T-helper 22 cell (primary cell): ENCODE measurements around the gene R3HCC1L.

Experiments
- DNase-seq: peaks from one replicate; pipeline ENCODE4 v3.0.0-alpha.2; 2020; ENCODE audit warnings: low read depth

The R3HCC1L gene

DNA sequence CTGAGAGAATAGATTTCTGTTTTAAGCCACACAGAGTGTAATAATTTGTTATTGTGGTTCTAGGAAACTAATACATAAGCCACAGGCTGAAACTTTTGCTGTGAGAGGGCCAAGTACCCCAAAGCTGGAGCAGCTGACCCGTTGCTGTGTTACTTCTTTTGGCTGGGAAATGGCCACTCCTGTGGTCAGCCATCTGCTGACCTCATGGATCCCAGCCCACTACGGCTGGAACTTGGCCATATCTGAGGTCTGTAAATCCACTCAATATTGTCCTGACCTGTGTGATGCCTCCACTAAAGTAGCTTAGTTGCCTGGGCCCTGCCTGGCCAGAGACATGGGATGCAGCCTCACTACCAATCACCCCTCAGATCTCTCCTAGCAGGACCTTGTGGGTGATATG, 151.0 kb downstream of the R3HCC1L start:
- DNase-seq, result no peak

DNA sequence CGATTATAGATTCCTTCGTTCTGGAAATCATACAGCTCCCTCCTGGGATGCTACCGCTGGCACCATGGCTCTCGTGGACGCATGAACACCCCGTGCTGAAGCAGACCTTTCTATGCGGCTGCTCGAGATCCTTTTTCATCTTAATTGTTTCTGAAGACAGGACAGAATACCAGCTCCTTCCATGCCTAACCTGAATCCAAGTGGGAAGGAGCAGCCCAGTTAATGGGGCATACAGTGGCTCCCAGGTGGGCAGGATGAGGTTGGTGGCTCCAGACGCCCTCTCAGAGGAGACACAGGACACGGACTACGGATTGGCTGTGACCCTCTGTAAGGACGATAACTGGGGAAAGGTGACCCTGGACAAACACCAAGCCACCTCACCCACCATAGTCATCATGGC, 152.0 kb downstream of the R3HCC1L start:
- DNase-seq, result no peak

DNA sequence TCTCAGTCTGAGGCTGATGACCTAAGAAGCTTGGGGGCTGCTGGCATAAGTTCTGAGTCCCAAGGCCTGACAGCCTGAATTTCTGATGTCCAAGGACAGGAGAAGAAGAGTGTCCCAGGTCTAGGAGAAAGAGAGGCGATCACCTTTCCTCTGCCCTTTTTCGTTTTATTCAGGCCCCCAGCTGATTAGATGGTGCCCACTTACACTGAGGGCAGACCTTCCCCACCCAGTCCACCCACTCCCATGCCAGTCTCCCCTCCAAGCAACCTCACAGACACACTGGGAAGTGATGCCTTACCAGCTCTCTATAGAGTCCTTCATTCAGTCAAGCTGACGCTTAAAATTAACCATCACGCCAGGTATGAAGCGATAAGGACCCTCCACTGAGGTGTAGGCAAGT, 152.9 kb downstream of the R3HCC1L start:
- no peak for DNase-seq

DNA sequence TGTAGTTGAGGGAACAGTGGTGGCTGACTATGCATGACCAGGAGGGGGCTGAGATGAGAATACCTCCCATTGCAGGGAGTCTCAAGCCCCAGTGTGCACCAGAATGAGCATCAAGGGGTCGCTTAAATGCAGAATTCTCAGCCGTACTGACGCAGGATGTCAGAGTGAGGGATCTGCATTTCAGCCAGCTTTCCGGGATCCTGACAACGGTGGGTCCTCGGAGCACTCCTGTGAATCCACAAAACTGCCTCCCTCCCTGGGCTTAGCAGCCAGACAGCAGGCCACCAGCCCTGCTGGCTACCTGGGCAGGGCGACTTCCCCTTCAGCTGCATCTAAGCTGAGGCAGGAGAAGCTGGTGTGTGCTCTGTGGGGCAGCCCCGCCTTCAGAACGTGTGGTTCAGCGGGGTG, 155.3 kb downstream of the R3HCC1L start:
- no peak for DNase-seq

DNA sequence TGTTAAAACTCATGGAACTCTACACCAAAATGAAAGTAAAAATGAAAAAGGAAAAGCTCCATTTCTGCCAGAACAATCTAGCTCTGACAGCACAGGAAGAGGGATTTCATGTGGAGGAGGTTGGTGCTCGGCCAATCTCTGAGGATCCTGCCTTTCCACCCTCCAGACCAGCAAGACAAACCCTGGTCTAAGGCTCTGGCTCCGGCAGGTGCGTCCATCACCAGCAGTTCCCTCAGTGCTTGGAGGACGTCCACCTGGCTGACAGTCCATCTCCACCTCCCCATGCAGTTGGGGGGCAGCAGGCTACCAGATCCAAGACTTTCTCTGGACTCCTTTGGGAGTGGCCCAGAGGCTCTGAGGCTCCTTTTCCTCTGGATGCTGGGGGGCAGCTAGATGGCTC, 158.5 kb downstream of the R3HCC1L start:
- DNase-seq, result no peak

DNA sequence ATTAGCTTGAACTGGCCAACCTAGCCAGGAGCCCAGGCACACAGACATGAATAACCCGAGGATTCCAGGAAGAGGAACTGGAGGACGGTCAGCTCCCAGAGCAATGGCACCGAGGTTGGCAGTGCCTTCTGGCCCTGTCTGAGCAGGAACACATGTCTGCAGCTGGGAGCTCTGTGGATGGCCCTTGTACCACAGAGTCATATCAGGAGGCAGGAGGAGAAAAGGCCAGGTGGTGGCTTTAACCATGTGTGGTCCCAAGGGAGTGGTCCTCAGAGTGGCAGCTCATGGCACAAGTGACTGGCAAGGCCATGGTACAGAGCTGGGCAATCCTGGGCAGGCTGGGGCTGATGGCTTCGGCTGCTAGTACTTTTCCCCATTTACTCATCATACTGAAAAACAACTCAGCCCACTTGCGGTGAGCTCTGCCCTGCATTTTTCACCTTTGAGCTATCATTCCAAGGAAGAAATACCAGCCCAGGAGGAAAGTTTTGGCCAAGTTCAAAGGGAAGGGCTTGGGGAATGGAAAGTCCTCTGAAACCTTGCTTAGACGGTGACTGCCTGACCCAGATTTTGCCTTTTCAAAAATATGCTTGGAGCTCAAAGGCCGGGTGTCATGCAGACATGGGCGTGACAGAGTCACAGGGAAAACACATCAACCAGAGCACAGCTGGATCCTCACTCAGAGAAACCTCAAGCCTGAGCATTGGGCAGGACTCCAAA, 159.3 kb downstream of the R3HCC1L start:
- no peak for DNase-seq

DNA sequence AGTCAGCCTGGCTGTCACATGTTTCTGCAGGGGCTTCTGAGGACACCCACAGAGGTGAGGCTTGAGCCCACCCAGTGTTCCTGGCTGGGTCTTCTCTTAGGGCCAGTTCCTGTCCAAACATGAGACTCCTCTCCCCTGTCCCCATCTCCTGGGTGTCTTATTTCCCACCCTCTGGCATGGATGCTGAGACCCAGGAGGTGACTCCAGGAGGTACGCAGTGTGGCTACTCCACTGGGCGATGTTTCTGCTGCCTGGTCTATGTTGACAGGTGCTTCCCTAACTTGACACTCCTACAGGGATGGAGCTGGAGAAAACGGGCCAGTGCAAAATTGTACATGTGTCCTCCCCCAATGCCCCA, 159.8 kb downstream of the R3HCC1L start:
- no peak for DNase-seq
